ENCODE data around the gene NXPH3.

- TF ChIP-seq CTCF (IDR thresholded peaks at IDR 0.05; ENCODE audit: poor library complexity), result no peak
- TF ChIP-seq EZH2phosphoT487 (IDR thresholded peaks at IDR 0.05; ENCODE audit: low read depth, severe bottlenecking, unreplicated experiment), result no peak
These were observed 20.8 kb upstream of the NXPH3 start for GRCh38 chr17:49554694-49555494.
